GM12874 (cell line): ENCODE data around the gene CAPN12.

Experiments
- TF ChIP-seq, protein P1 (sequence below): IDR thresholded peaks from 2 replicates; pipeline ENCODE4 v1.5.1; 2011; ENCODE audit warnings: low read depth, mild to moderate bottlenecking, control low read depth, low read length, moderate library complexity; ENCODE audit not compliant: insufficient read depth

Gene CAPN12

DNA sequence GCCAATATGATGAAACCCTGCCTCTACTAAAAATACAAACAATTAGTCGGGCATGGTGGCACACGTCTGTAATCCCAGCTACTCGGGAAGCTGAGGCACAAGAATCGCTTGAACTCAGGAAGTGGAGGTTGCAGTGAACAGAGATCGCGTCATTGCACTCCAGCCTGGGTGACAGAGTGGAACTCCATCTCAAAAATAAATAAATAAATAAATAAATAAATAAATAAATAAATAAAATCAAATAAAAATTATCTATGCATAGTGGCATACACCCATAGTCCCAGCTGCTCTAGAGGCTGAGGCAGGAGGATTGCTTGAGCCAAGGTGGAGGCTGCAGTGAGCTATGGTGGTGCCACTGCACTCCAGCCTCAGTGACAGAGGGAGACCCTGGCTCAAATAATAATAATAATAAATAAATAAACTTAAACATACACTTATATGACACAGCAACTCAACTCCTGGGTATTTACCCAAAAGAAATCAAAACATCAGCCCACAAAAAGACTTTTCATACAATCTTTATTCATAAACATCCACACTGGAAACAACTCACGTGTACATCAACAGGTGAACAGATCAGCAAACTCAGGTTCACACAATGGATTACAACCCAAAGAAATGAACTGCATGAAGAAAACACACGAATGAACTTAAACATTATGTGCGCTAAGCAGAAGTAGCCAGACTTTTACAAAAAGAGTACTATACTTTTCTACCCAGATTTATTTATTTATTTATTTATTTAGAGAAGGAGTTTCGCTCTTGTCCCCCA lies 22.2 kb upstream of the CAPN12 start:
- TF ChIP-seq, protein P1, sequence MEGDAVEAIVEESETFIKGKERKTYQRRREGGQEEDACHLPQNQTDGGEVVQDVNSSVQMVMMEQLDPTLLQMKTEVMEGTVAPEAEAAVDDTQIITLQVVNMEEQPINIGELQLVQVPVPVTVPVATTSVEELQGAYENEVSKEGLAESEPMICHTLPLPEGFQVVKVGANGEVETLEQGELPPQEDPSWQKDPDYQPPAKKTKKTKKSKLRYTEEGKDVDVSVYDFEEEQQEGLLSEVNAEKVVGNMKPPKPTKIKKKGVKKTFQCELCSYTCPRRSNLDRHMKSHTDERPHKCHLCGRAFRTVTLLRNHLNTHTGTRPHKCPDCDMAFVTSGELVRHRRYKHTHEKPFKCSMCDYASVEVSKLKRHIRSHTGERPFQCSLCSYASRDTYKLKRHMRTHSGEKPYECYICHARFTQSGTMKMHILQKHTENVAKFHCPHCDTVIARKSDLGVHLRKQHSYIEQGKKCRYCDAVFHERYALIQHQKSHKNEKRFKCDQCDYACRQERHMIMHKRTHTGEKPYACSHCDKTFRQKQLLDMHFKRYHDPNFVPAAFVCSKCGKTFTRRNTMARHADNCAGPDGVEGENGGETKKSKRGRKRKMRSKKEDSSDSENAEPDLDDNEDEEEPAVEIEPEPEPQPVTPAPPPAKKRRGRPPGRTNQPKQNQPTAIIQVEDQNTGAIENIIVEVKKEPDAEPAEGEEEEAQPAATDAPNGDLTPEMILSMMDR: no peak

DNA sequence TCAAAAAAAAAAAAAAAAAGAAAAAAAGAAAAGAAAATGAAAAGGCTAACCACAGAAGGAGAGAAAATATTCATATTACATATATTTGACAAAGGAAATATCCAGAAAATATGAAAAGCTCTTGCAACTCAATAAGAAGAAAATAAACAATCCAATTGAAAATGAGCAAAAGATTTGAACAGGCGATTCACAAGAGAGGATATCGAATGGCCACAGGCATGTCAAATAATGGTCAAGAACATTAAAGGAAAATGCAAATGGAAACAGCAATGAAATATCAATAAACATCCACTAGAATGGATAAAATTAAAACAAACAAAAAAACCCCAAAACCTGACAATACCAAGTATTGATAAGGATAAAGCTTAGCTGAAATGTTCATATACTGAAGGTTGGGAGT lies 20.9 kb upstream of the CAPN12 start:
- TF ChIP-seq, protein P1: no peak

DNA sequence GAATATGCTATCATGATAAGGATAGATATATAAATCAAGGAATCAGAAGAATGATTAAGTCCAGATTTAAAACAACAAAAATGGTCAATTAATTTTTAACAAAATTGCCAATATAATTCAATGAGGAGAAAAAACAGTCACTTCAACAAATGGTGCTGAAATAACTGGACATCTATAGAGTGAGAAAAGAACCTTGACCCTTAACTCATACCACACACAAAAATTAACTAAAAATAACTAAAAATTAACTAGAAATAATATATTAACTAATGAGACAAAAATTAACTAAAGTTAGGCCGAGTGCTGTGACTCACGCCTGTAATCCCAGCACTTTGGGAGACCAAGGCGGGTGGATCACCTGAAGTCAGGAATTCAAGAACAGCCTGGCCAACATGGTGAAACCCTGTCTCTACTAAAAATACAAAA lies 19.5 kb upstream of the CAPN12 start:
- TF ChIP-seq, protein P1: no peak

DNA sequence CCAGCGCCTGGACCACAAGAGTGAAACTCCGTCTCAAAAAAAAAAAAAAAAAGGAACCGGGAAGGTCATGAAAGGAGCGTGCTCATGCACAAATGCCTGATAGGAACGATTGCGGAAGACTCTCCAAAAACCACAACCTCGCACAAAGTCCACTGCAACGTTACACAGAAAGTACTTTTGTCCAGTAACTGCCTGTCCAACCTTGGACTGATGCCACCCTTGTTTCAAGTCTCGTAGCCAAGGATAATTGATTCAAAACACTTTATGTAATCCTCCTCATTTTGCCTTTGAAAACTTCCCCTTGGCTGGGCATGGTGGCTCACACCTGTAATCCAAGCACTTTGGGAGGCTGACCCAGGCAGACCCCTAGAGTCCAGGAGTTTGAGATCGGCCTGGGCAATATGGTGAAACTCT lies 15.3 kb upstream of the CAPN12 start:
- TF ChIP-seq, protein P1: no peak

DNA sequence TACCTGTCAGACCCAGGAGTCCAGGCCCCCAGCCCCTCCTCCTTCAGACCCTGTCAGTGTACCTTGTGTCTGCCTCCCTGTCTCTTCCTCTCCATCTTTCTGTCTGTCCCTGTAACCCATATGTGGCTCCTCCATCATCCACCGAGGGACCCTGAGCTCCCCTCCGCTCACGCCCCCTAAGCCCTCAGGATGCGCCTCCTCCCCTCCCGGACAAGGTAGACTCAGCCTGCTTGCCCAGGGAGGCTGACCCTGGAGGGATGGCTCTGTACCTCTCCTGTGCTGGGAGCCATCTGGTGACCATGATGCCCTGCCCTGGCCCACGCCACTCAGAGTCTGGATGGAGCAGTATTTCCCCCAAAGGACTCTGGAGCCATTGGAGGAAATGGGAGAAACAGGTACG lies 1.0 kb upstream of the CAPN12 start:
- TF ChIP-seq, protein P1: no peak

DNA sequence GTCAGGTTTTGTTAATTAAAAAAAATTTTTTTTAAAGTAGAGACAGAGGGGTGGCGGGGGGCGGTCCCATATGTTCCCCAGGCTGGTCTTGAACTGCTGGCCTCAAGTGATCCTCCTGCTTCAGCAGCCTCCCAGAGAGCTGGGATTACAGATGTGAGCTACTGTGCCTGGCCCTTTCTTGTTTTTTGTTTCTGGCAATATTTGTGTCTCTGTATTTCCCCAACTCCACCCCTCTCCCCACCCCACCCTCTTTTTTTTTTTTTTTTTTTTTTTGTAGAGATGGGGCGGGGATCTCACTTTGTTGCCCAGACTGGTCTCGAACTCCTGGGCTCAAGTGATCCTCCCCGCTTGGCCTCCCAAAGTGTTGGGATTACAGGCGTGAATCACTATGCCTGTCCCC lies 600 bp upstream of the CAPN12 start:
- TF ChIP-seq, protein P1: no peak

DNA sequence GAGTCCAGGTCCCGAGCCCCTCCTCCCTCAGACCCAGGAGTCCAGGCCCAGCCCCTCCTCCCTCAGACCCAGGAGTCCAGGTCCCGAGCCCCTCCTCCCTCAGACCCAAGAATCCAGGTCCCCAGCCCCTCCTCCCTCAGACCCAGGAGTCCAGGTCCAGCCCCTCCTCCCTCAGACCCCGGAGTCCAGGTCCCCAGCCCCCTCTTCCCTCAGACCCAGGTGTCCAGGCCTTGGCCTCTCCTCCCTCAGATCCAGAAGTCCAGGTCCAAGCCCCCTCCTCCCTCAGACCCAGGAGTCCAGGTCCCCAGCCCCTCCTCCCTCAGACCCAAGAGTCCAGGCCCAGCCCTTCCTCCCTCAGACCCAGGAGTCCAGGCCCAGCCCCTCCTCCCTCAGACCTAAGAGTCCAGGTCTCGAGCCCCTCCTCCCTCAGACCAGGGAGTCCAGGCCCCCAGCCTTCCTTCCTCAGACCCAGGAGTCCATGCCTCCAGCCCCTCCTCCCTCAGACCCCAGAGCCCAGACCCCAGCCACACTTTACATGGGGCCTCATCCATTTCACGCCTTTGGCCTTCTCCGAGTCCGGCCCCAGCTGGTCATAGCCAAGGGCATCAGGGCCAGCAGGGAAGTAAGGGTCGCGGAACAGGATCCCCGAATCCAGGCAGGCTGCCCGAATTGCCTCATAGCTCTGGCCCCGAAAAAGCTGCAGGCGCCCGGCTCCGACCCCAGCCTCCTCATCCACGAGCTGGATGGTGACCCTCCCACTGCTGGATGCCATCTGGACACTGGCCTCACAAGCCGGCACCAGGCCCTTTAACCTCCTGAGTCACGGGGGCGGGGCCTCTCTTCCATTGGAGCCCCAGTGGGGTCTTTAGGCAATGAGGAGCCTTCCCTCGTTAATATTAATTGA lies 628 bp downstream of the CAPN12 start:
- TF ChIP-seq, protein P1: no peak
